ENCODE measurements around the gene ZNF284. TPM values are rescaled to one million over a fixed set of nuclear protein-coding genes. Genes with fewer than 3 reads are reported as not detected.

ZNF284 gene
- total RNA-seq, 4 donors from 2014 or later = 2.0 to 2.5 (median 2.4) TPM

GRCh38 chr19:44107751-44108150 is 35.8 kb downstream of the ZNF284 start:
- Histone ChIP-seq H3K4me1 (peaks cover 0 to 12% (median 3%) of the 10 kb centered on the region in 3 donors), H3K9me3 (peaks cover 0 to 82% (median 6%) of the 10 kb centered on the region in 3 donors), H3K36me3 (peaks cover 13 to 64% of the 10 kb centered on the region in 2 donors), H3K27ac (no peak overlapping the region), H3K27me3 (no peaks in the 10 kb centered on the region), H3K4me3 (no peak overlapping the region)
- 87 to 93% methylated on average over 3 of the region's 3 CpGs for WGBS, 2 donors (ENCODE audit: low coverage in 1 of 2)
- no peak for TF ChIP-seq CTCF (IDR thresholded peaks at IDR 0.05)
- no peak for ATAC-seq

GRCh38 chr19:44109458-44109857 is 37.5 kb downstream of the ZNF284 start:
- Histone ChIP-seq H3K4me1 (peaks cover 3 to 20% (median 5%) of the 10 kb centered on the region in 3 donors), H3K27ac (no peak overlapping the region), H3K4me3 (no peak overlapping the region), H3K9me3 (peaks cover 0 to 68% (median 6%) of the 10 kb centered on the region in 3 donors), H3K27me3 (no peaks in the 10 kb centered on the region), H3K36me3 (peaks cover 13 to 47% of the 10 kb centered on the region in 2 donors)
- TF ChIP-seq CTCF (IDR thresholded peaks at IDR 0.05) (no peak), EP300 (IDR thresholded peaks at IDR 0.05) (no peak), POLR2A (IDR thresholded peaks at IDR 0.05) (no peak)
- no peak for ATAC-seq

- Histone ChIP-seq H3K27me3 (no peaks in the 10 kb centered on the region), H3K4me1 (peaks cover 3 to 27% (median 6%) of the 10 kb centered on the region in 3 donors), H3K36me3 (peaks cover 3 to 36% of the 10 kb centered on the region in 2 donors), H3K4me3 (peak overlapping the region in 1 of 2 donors; percentile 67), H3K27ac (no peak overlapping the region), H3K9me3 (peaks cover 0 to 43% (median 6%) of the 10 kb centered on the region in 3 donors)
- ATAC-seq = no peak
- TF ChIP-seq POLR2A (IDR thresholded peaks at IDR 0.05) (no peak), POLR2AphosphoS5 (IDR thresholded peaks at IDR 0.05) (no peak), EP300 (IDR thresholded peaks at IDR 0.05) (no peak), CTCF (IDR thresholded peaks at IDR 0.05) (no peak)
- 5 to 8% methylated on average over 12 to 16 of the region's 17 CpGs for WGBS, 2 donors (ENCODE audit: low coverage in 1 of 2)
These were observed 40.0 kb downstream of the ZNF284 start for GRCh38 chr19:44111910-44112463.

- no peak for ATAC-seq
- Histone ChIP-seq H3K27me3 (no peaks in the 10 kb centered on the region), H3K36me3 (peaks cover 0 to 36% of the 10 kb centered on the region in 2 donors), H3K4me3 (peak overlapping the region; percentile 67 to 83), H3K27ac (peak overlapping the region; percentile 45 to 83 (median 80)), H3K9me3 (peaks cover 0 to 36% (median 6%) of the 10 kb centered on the region in 3 donors), H3K4me1 (peaks cover 3 to 27% (median 6%) of the 10 kb centered on the region in 3 donors)
- WGBS, 2 donors (ENCODE audit: low coverage in 1 of 2) = 0% methylated on average over 4 to 11 of the region's 11 CpGs
- TF ChIP-seq POLR2A (IDR thresholded peaks at IDR 0.05) (no peak), CTCF (IDR thresholded peaks at IDR 0.05) (peak in 2 of 4 experiments; percentile 16 to 35)
These were observed 40.8 kb downstream of the ZNF284 start for GRCh38 chr19:44112802-44113137.

GRCh38 chr19:44113138-44113783 is 41.3 kb downstream of the ZNF284 start, which contains the start of gene ZNF225:
ZNF225 (plus strand) TSS chr19:44113399; CDS start chr19:44115828, 2,429 bp downstream.
- H3K36me3 ChIP-seq = peaks cover 0 to 36% of the 10 kb centered on the region in 2 donors
- H3K27me3 ChIP-seq = no peaks in the 10 kb centered on the region
- H3K4me3 ChIP-seq = peak within 1 kb of the TSS; percentile 67 to 83
- WGBS, 2 donors (ENCODE audit: low coverage in 1 of 2) = 0 to 1% methylated on average over 7 to 19 of the region's 44 CpGs
- peaks cover 3 to 27% (median 6%) of the 10 kb centered on the region in 3 donors for H3K4me1 ChIP-seq
- no peak for TF ChIP-seq CTCF (IDR thresholded peaks at IDR 0.05)
- TF ChIP-seq POLR2AphosphoS5 (IDR thresholded peaks at IDR 0.05) = peak; percentile 84
- peak within 1 kb of the TSS; percentile 45 to 83 (median 80) for H3K27ac ChIP-seq
- peaks cover 0 to 31% (median 3%) of the 10 kb centered on the region in 3 donors for H3K9me3 ChIP-seq
- peak; percentile 100 for ATAC-seq
